OCI-LY3 (cell line): Measurements from ENCODE around the gene ALS2.

Experiments
- H2AFZ ChIP-seq: fragments of 200-600, 300-600 bp; shearing (Covaris generic); 2 replicates; pipeline ENCODE4 v1.6.0; 2014; ENCODE audit warnings: antibody characterized with exemption, low read depth, low read length
- H3K27ac ChIP-seq: fragments of 200-600, 300-600 bp; sonication (generic); 2 replicates; pipeline ENCODE4 v1.5.1; 2014; ENCODE audit warnings: mild to moderate bottlenecking, low read length, moderate library complexity, mixed read lengths
- H3K27me3 ChIP-seq: fragments of 200-600, 300-600 bp; sonication (generic); 2 replicates; pipeline ENCODE4 v1.6.1; 2014; ENCODE audit warnings: low read depth, low read length, mixed read lengths
- H3K36me3 ChIP-seq: fragments of 200-600, 300-600 bp; sonication (generic); replicated peaks from 2 replicates; pipeline ENCODE3; 2014; ENCODE audit warnings: low read depth, low read length, mixed read lengths
- H3K4me1 ChIP-seq: fragments of 300-600, 200-600 bp; sonication (generic); 2 replicates; pipeline ENCODE4 v1.6.1; 2014; ENCODE audit warnings: low read length, mixed read lengths
- H3K4me2 ChIP-seq: fragments of 200-600, 300-600 bp; sonication (generic); 2 replicates; pipeline ENCODE4 v1.6.1; 2014; ENCODE audit warnings: low read length, mixed read lengths
- H3K4me3 ChIP-seq: fragments of 300-600, 200-600 bp; sonication (generic); 2 replicates; pipeline ENCODE4 v1.5.1; 2014; ENCODE audit warnings: antibody characterized with exemption, mild to moderate bottlenecking, low read length, moderate library complexity
- H3K79me2 ChIP-seq: fragments of 300-600, 200-600 bp; shearing (Covaris generic); 2 replicates; pipeline ENCODE4 v1.6.1; 2014; ENCODE audit warnings: mild to moderate bottlenecking, low read length, mixed read lengths
- H3K9ac ChIP-seq: fragments of 300-600, 200-600 bp; shearing (Covaris generic); 2 replicates; pipeline ENCODE4 v1.6.0; 2014; ENCODE audit warnings: mild to moderate bottlenecking, low read length, moderate library complexity
- H3K9me3 ChIP-seq: fragments of 200-600, 300-600 bp; shearing (Covaris generic); 2 replicates; pipeline ENCODE4 v1.6.1; 2014; ENCODE audit warnings: low read length, mixed read lengths; ENCODE audit not compliant: insufficient read depth
- H4K20me1 ChIP-seq: fragments of 200-600, 300-600 bp; sonication (generic); 2 replicates; pipeline ENCODE4 v1.6.1; 2016; ENCODE audit warnings: low read length, mixed read lengths; ENCODE audit not compliant: insufficient read depth
- EZH2phosphoT487 ChIP-seq: fragments of 200-600 bp; shearing (Covaris generic); IDR thresholded peaks from 2 replicates; pipeline ENCODE4 v1.6.1; 2018; ENCODE audit warnings: antibody characterized with exemption, mixed run types, low read depth
- TF ChIP-seq, protein P1 (sequence below): fragments of 200-600, 300-600 bp; sonication (generic); IDR thresholded peaks from 2 replicates; pipeline ENCODE4 v1.5.1; 2014; ENCODE audit warnings: antibody characterized with exemption, low read length, low read depth

The ALS2 gene

DNA sequence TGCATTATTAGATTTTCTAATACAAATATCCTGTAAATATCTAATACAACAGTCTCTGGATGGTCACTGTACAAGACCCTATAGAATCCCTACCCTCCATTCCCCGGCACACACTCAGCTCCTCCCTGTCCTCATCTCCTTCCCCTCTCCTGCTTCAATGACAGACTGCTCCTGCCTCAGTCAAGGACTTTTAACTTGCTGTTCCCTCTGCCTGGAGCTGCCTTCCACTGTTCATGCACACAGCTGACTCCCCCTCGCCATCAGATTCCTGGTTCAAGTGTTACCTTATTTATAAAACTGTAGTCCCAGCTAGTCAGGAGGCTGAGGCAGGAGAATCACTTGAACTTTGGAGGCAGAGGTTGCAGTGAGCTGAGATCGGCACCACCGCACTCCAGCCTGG lies 28.9 kb upstream of the ALS2 start:
- H3K9ac ChIP-seq = no peak overlapping the region
- no peak overlapping the region for H3K27ac ChIP-seq
- TF ChIP-seq EZH2phosphoT487 = no peak
- TF ChIP-seq, protein P1, sequence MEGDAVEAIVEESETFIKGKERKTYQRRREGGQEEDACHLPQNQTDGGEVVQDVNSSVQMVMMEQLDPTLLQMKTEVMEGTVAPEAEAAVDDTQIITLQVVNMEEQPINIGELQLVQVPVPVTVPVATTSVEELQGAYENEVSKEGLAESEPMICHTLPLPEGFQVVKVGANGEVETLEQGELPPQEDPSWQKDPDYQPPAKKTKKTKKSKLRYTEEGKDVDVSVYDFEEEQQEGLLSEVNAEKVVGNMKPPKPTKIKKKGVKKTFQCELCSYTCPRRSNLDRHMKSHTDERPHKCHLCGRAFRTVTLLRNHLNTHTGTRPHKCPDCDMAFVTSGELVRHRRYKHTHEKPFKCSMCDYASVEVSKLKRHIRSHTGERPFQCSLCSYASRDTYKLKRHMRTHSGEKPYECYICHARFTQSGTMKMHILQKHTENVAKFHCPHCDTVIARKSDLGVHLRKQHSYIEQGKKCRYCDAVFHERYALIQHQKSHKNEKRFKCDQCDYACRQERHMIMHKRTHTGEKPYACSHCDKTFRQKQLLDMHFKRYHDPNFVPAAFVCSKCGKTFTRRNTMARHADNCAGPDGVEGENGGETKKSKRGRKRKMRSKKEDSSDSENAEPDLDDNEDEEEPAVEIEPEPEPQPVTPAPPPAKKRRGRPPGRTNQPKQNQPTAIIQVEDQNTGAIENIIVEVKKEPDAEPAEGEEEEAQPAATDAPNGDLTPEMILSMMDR = no peak
- no peak overlapping the region for H2AFZ ChIP-seq
- no peaks in the 10 kb centered on the region for H3K4me1 ChIP-seq
- no peak overlapping the region for H3K4me3 ChIP-seq
- no peaks in the 10 kb centered on the region for H3K79me2 ChIP-seq
- no peaks in the 10 kb centered on the region for H4K20me1 ChIP-seq
- no peak overlapping the region for H3K4me2 ChIP-seq
- peaks cover 37% of the 10 kb centered on the region for H3K27me3 ChIP-seq
- H3K36me3 ChIP-seq = no peaks in the 10 kb centered on the region
- H3K9me3 ChIP-seq = no peaks in the 10 kb centered on the region

DNA sequence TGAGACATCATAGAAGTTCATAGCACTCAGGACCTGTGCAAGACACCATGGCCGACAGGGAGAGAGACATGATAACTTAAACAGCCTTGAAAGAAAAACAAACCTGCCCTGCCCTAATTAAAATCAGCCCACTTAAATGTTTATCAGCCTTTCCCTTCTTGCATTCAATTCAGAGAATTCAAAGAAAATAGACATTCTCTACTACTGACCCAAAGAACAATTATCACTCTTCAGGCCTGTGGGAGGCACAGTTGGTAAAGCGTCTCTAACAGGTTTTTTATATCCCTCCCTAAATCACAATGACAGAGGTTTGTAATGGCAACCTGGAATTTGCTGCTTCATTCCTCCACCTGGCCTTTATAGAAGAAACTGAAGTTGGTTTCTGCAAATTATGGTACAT lies 27.3 kb upstream of the ALS2 start:
- no peak overlapping the region for H2AFZ ChIP-seq

DNA sequence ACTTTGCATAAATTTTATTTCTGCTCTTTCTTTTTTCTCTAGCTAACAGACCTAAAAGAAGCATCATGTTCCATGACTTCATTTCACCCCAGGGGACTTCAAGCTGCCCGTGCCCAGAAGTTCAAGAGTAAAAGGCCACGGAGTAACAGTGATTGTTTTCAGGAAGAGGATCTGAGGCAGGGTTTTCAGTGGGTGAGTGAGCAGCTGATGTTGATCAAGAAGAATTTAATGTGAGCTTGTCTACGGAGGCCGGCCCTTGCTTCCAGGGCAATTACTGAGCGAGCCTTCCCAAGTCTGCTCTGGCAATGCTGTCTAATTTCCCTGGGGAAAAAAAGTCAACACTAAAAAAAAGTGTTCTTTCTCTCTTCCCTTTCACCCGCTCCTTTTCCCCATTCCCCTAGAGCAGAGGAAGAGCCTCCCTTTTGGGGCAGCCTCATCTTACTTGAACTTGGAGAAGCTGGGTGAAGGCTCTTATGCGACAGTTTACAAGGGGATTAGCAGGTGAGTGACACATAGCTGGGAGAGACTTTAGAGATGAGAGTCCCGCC lies 26.8 kb upstream of the ALS2 start:
- Histone ChIP-seq H3K36me3 (no peaks in the 10 kb centered on the region), H3K79me2 (no peaks in the 10 kb centered on the region), H3K27ac (no peak overlapping the region), H2AFZ (peak overlapping the region; percentile 16; the same call in 1 of the 2 replicates), H3K9ac (no peak overlapping the region), H3K4me3 (no peak overlapping the region), H3K4me1 (no peaks in the 10 kb centered on the region), H3K9me3 (no peaks in the 10 kb centered on the region), H3K27me3 (peaks cover 25% of the 10 kb centered on the region), H4K20me1 (no peaks in the 10 kb centered on the region), H3K4me2 (peak overlapping the region; percentile 13; the same call in 1 of the 2 replicates)
- TF ChIP-seq, protein P1 = no peak
- TF ChIP-seq EZH2phosphoT487 = no peak

More for the DNA sequence above, 27.3 kb upstream of the ALS2 start:
- Histone ChIP-seq H3K27me3 (peaks cover 24% of the 10 kb centered on the region), H4K20me1 (no peaks in the 10 kb centered on the region), H3K4me1 (no peaks in the 10 kb centered on the region), H3K36me3 (no peaks in the 10 kb centered on the region), H3K79me2 (no peaks in the 10 kb centered on the region), H3K4me3 (no peak overlapping the region), H3K9me3 (no peaks in the 10 kb centered on the region), H3K27ac (no peak overlapping the region), H3K4me2 (no peak overlapping the region), H3K9ac (no peak overlapping the region)
- TF ChIP-seq EZH2phosphoT487 = no peak
- TF ChIP-seq, protein P1 = no peak

DNA sequence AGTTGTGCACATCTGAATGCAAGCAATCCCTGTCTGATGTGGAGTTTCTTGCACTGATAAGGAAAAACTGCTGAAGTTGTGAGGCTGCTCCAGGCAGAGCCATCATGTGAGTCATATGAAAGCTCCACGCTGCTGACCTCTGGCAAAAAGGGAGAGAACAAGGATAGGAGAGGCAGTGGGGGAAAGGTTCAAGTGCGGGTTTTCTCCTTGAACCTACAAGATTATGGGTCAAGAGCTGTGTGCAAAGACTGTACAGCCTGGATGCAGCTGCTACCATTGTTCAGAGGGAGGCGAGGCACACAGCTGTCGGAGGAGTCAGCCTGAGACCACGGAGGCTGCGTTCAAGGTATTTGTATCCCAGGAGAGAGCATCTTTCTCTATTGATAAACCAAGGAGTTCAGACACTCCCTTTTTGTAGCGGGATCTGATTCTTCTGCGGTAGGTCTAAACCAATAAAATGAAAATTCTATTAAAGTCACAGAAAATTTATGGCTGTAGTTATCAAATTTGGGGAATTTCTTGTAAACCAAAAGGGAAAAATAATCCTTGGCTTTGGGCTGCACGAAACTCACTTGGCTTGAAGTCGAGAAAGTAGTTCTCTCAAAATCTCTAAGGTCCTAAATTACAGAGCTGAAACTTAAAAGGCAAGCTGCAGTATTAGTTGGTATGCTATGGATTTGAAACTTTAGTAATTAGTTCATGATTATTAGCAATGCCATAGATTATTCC lies 25.9 kb upstream of the ALS2 start, which contains the start of gene CDK15:
Gene CDK15 (plus strand): TSS at position 96 of the 729 bp plus-strand sequence. CDS start 128 bp downstream, at position 224.
- peak within 1 kb of the TSS; percentile 16; the same call in 1 of the 2 replicates for H2AFZ ChIP-seq
- no peak within 1 kb of the TSS for H3K27ac ChIP-seq
- no peaks in the 10 kb centered on the region for H3K9me3 ChIP-seq
- TF ChIP-seq, protein P1 = no peak
- no peak for TF ChIP-seq EZH2phosphoT487
- H3K27me3 ChIP-seq = peaks cover 34% of the 10 kb centered on the region
- H3K79me2 ChIP-seq = no peaks in the 10 kb centered on the region
- no peaks in the 10 kb centered on the region for H3K36me3 ChIP-seq
- H3K4me3 ChIP-seq = no peak within 1 kb of the TSS
- no peak within 1 kb of the TSS for H3K9ac ChIP-seq
- no peaks in the 10 kb centered on the region for H3K4me1 ChIP-seq
- no peaks in the 10 kb centered on the region for H4K20me1 ChIP-seq
- peak within 1 kb of the TSS; percentile 13; the same call in 1 of the 2 replicates for H3K4me2 ChIP-seq
